Measurements from ENCODE around the gene CCT3.
A peak's percentile ranks its signal among the peaks of the same experiment; 100 is the strongest.

- no peak for TF ChIP-seq CTCF (conservative IDR thresholded peaks at IDR 0.05; ENCODE audit: low read depth in 2 of 2)
- no peak for TF ChIP-seq EZH2 (IDR thresholded peaks at IDR 0.05; ENCODE audit: low read depth, unreplicated experiment)
- peak; percentile 64; the same call in 1 of the 2 replicates for TF ChIP-seq POLR2AphosphoS5 (IDR thresholded peaks at IDR 0.05; ENCODE audit: low read depth)
- TF ChIP-seq EZH2phosphoT487 (IDR thresholded peaks at IDR 0.05; ENCODE audit: unreplicated experiment) = no peak
- TF ChIP-seq JUNB (IDR thresholded peaks at IDR 0.05; ENCODE audit: unreplicated experiment) = no peak
- TF ChIP-seq REST (IDR thresholded peaks at IDR 0.05; ENCODE audit: unreplicated experiment) = no peak
- TF ChIP-seq ZNF114 (CRISPR knock-in tag; IDR thresholded peaks at IDR 0.05) = no peak
- no peak for TF ChIP-seq ETS1 (IDR thresholded peaks at IDR 0.05)
- no peak for TF ChIP-seq NANOG (IDR thresholded peaks at IDR 0.05; ENCODE audit: borderline replicate concordance)
Measured at GRCh38 chr1:156368889-156369684, 31.0 kb upstream of the CCT3 start, which contains the start of gene RHBG.

Data from GM23338 (cell line).